K562 (cell line): ENCODE data around the gene LY6G6F. TPM values are rescaled to one million over a fixed set of nuclear protein-coding genes. Genes with fewer than 3 reads are reported as not detected.

Source experiments
- ATAC-seq: fragments of 200-7000 bp; cut with Tn5 transposase; 3 replicates; pipeline ENCODE4 v1.9.1; 2020; ENCODE audit warnings: moderate library complexity
- BruUV-seq: library from RNA; stranded (reverse); fragments of 400-500 nt; replicated peaks from 2 replicates; lab custom pipeline; 2021; lab: Mats Ljungman, UMichigan
- CTCF ChIA-PET: fragments of 300-600 bp; formaldehyde crosslinking; extraction: SDS; loops from one replicate; lab custom pipeline; 2021; ENCODE audit warnings: low intra/inter-chr PET ratio; lab: Yijun Ruan, JAX
- POLR2A ChIA-PET: fragments of 300-600, 350-650 bp; sonication (Branson Sonifier 250); formaldehyde crosslinking; extraction: SDS; loops from one replicate; lab custom pipeline; 2021; ENCODE audit warnings: antibody characterized with exemption, inconsistent platforms; lab: Yijun Ruan, JAX
- DNase-seq, 4 experiments: peaks; one replicate each; pipeline versions ENCODE4 v3.0.0 to v3.0.0-alpha.2; 2011 to 2018; ENCODE audit warnings: low spot score in 3 of 4, mixed read lengths in 3 of 4; ENCODE audit errors: extremely low read depth in 1 of 4
- FAIRE-seq: peaks from 2 replicates; lab custom pipeline; 2011; peaks lifted over from hg19 to GRCh38; lab: Jason Lieb, UNC
- H2AFZ ChIP-seq: 2 replicates; pipeline ENCODE4 v1.6.0; 2011; ENCODE audit warnings: low read depth, low read length, control low read depth, inconsistent platforms
- H3K27ac ChIP-seq: fragments of 200-600 bp; 3 replicates; pipeline ENCODE4 v1.8.0; 2011; ENCODE audit warnings: low read depth, mild to moderate bottlenecking, control low read depth, inconsistent platforms, low read length, moderate library complexity, mixed read lengths; ENCODE audit errors: extremely low read depth
- H3K27me3 ChIP-seq, 2 experiments: fragments of 300-600 bp in 1 of 2; 2 replicates in 1 of 2; 3 replicates in 1 of 2; pipeline versions ENCODE4 v1.6.0 to v1.8.0; 2011; ENCODE audit warnings: inconsistent platforms in 2 of 2, low read length in 2 of 2, mild to moderate bottlenecking in 1 of 2, mixed read lengths in 1 of 2, moderate library complexity in 1 of 2; ENCODE audit not compliant: control insufficient read depth in 2 of 2, insufficient read depth in 2 of 2
- H3K36me3 ChIP-seq: fragments of 300-600 bp; 3 replicates; pipeline ENCODE4 v1.8.0; 2011; ENCODE audit warnings: mild to moderate bottlenecking, low read length, inconsistent platforms; ENCODE audit not compliant: control insufficient read depth, insufficient read depth
- H3K4me1 ChIP-seq, 2 experiments: fragments of 200-600 bp in 1 of 2; replicated peaks in 1 of 2; 2 replicates in 1 of 2; 3 replicates in 1 of 2; pipeline versions ENCODE4 v1.5.1 to v1.8.0; 2011; ENCODE audit warnings: inconsistent platforms in 2 of 2, low read length in 2 of 2, mild to moderate bottlenecking in 1 of 2, mixed read lengths in 1 of 2, moderate library complexity in 1 of 2; ENCODE audit not compliant: control insufficient read depth in 2 of 2, insufficient read depth in 2 of 2
- H3K4me2 ChIP-seq: 2 replicates; pipeline ENCODE4 v1.6.1; 2011; ENCODE audit warnings: low read length, control low read depth, inconsistent platforms, mixed read lengths; ENCODE audit not compliant: insufficient read depth
- H3K4me3 ChIP-seq: fragments of 200-600 bp; sonication (generic), shearing (Covaris generic); 2 replicates; pipeline ENCODE4 v1.5.1; 2016; ENCODE audit warnings: control low read depth, inconsistent platforms
- H3K79me2 ChIP-seq: fragments of 200-600 bp; 3 replicates; pipeline ENCODE4 v1.8.0; 2011; ENCODE audit warnings: low read length, inconsistent platforms; ENCODE audit not compliant: control insufficient read depth, insufficient read depth
- H3K9ac ChIP-seq, 2 experiments: 2 replicates each; pipeline versions ENCODE4 v1.6.0 to v1.6.1; 2011; ENCODE audit warnings: low read depth in 2 of 2, low read length in 2 of 2, control low read depth in 1 of 2, inconsistent platforms in 1 of 2, mild to moderate bottlenecking in 1 of 2, mixed read lengths in 1 of 2; ENCODE audit not compliant: insufficient read depth in 1 of 2
- H3K9me1 ChIP-seq: one replicate; pipeline ENCODE4 v1.6.0; 2011; ENCODE audit warnings: inconsistent platforms, mild to moderate bottlenecking, low read length, moderate library complexity; ENCODE audit not compliant: control insufficient read depth, insufficient read depth
- H3K9me3 ChIP-seq: replicated peaks from 2 replicates; pipeline ENCODE4 v1.5.1; 2011; ENCODE audit warnings: low read depth, low read length, inconsistent platforms; ENCODE audit not compliant: control insufficient read depth, insufficient read depth
- H4K20me1 ChIP-seq: replicated peaks from 2 replicates; pipeline ENCODE4 v1.6.1; 2011; ENCODE audit warnings: low read length, inconsistent platforms, mixed read lengths; ENCODE audit not compliant: control insufficient read depth, insufficient read depth
- CBFA2T3 ChIP-seq: fragments of 450-650 bp; IDR thresholded peaks from 2 replicates; pipeline ENCODE4 v1.6.1; 2017
- ETV1 ChIP-seq: fragments of 450-650 bp; conservative IDR thresholded peaks from 2 replicates; pipeline ENCODE4 v1.6.1; 2016; ENCODE audit warnings: missing genetic modification characterization, control low read depth, low read depth, missing compliant biosample characterization
- VEZF1 ChIP-seq: fragments of 200-800 bp; sonication (Bioruptor generic); IDR thresholded peaks from 2 replicates; pipeline ENCODE4 v1.6.1; 2017; ENCODE audit warnings: missing genetic modification characterization, missing compliant biosample characterization
- ZBTB40 ChIP-seq, 2 experiments: fragments of 450-650 bp in 1 of 2; sonication (generic) in 1 of 2; formaldehyde crosslinking in 1 of 2; IDR thresholded peaks; 2 replicates each; pipeline versions ENCODE4 v1.7.1 to v1.9.0; 2016 to 2022; ENCODE audit warnings: inconsistent platforms in 1 of 2, mild to moderate bottlenecking in 1 of 2, missing genetic modification reagents in 1 of 2
- WGBS: fragments of 100-300 bp; shearing (Covaris generic); methylation state at CpG from one replicate; pipeline ENCODE4 v1.1.6; 2016; ENCODE audit warnings: low coverage, mixed read lengths; ENCODE audit not compliant: insufficient coverage; ENCODE audit errors: missing lambda C conversion rate; 5-methylcytosine and 5-hydroxymethylcytosine counted together
- in situ Hi-C: fragments of 300-500 bp; cut with MboI; formaldehyde crosslinking; loops from 4 replicates; pipeline ENCODE4 v1.15.0; 2018; ENCODE audit warnings: inconsistent platforms, mixed read lengths
- intact Hi-C: fragments of 100-400 bp; cut with micrococcal nuclease; formaldehyde crosslinking; loops from 2 replicates; pipeline ENCODE4 v1.14.2; 2022
- polyA plus RNA-seq, 8 experiments: library from polyadenylated mRNA; depleted of rRNA in 4 of 8; stranded (reverse) in 5 of 8; unstranded in 3 of 8; fragments of >200 nt; fragmentation: Nextera tagmentation in 2 of 8; fragmentation: Illumina TruSeq in 1 of 8; extraction: Ambion mirVana in 2 of 8; extraction: Trizol in 1 of 8; gene quantifications; 2 replicates each; pipeline versions ENCODE4 v1.2.1 to v1.2.3, GENCODE V29; 2011 to 2014; ENCODE audit warnings: inconsistent platforms in 1 of 8, missing spikeins in 1 of 8
- total RNA-seq, 7 experiments: library from RNA; depleted of rRNA in 6 of 7; stranded (reverse); fragments of >200 nt in 6 of 7; fragmentation: Illumina TruSeq in 2 of 7; extraction: Trizol in 2 of 7; gene quantifications; 2 replicates each; pipeline versions ENCODE4 v1.2.1 to v1.2.3, GENCODE V29; 2011 to 2021; ENCODE audit warnings: low replicate concordance in 1 of 7
- TF ChIP-seq, protein P1 (sequence below): fragments of 450-650 bp; IDR thresholded peaks from 2 replicates; pipeline ENCODE4 v1.6.1; 2017; ENCODE audit warnings: antibody characterized with exemption, mild to moderate bottlenecking

LY6G6F gene
- total and polyA plus RNA-seq, 9 of the 15 experiments (the other 6 are each of a cell fraction or from before 2014, with no cell fraction given), result 0.14 to 0.50 (median 0.28) TPM; not detected in 2

- no peaks in the 10 kb centered on the region for H3K9me3 ChIP-seq
- ChIA-PET POLR2A (interaction anchor here (0.7 to 12.4 kb wide), 9 partner anchors 8 to 261 kb away, joined by 3 to 223 read pairs (median 4); partner anchors contain the start of genes ABHD16A, DDAH2, DXO and GPANK1), CTCF (no interaction called here)
- intact Hi-C loops (no loop called here), in situ Hi-C loops (no loop called here)
- no TSS peak for BruUV-seq
- H3K9me1 ChIP-seq, result no peaks in the 10 kb centered on the region
- DNase-seq, result peak in 2 of 4 experiments; percentile 50 to 55
- peak overlapping the region; percentile 58 for H2AFZ ChIP-seq
- WGBS, result 34% methylated on average over 8 of the region's 8 CpGs
- no peaks in the 10 kb centered on the region for H3K27me3 ChIP-seq
- H3K4me2 ChIP-seq, result peak overlapping the region; percentile 9; the same call in 1 of the 2 replicates
- no peaks in the 10 kb centered on the region for H3K36me3 ChIP-seq
- H4K20me1 ChIP-seq, result no peaks in the 10 kb centered on the region
- no peaks in the 10 kb centered on the region for H3K79me2 ChIP-seq
- no peak for FAIRE-seq
- H3K9ac ChIP-seq, result peak overlapping the region in 1 of 2 experiments; percentile 73; a peak in 2 of 4 replicates
- H3K27ac ChIP-seq, result no peak overlapping the region
- peaks cover 33 to 48% of the 10 kb centered on the region in 2 experiments for H3K4me1 ChIP-seq
- H3K4me3 ChIP-seq, result no peak overlapping the region
- peak; percentile 3; the same call in 1 of the 3 replicates for ATAC-seq
- TF ChIP-seq VEZF1, result 0 out of 2 replicates have a peak, but pooled peaks have one; percentile 16
- TF ChIP-seq ETV1 (tag), result peak; percentile 36; the same call in 1 of the 2 replicates
- TF ChIP-seq, protein P1, sequence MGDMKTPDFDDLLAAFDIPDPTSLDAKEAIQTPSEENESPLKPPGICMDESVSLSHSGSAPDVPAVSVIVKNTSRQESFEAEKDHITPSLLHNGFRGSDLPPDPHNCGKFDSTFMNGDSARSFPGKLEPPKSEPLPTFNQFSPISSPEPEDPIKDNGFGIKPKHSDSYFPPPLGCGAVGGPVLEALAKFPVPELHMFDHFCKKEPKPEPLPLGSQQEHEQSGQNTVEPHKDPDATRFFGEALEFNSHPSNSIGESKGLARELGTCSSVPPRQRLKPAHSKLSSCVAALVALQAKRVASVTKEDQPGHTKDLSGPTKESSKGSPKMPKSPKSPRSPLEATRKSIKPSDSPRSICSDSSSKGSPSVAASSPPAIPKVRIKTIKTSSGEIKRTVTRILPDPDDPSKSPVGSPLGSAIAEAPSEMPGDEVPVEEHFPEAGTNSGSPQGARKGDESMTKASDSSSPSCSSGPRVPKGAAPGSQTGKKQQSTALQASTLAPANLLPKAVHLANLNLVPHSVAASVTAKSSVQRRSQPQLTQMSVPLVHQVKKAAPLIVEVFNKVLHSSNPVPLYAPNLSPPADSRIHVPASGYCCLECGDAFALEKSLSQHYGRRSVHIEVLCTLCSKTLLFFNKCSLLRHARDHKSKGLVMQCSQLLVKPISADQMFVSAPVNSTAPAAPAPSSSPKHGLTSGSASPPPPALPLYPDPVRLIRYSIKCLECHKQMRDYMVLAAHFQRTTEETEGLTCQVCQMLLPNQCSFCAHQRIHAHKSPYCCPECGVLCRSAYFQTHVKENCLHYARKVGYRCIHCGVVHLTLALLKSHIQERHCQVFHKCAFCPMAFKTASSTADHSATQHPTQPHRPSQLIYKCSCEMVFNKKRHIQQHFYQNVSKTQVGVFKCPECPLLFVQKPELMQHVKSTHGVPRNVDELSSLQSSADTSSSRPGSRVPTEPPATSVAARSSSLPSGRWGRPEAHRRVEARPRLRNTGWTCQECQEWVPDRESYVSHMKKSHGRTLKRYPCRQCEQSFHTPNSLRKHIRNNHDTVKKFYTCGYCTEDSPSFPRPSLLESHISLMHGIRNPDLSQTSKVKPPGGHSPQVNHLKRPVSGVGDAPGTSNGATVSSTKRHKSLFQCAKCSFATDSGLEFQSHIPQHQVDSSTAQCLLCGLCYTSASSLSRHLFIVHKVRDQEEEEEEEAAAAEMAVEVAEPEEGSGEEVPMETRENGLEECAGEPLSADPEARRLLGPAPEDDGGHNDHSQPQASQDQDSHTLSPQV, result 0 out of 2 replicates have a peak, but pooled peaks have one; percentile 39
- TF ChIP-seq CBFA2T3, result peak; percentile 68
- TF ChIP-seq ZBTB40 (IDR thresholded peaks at IDR 0.05), result no peak
- TF ChIP-seq ZBTB40 (CRISPR knock-in tag; IDR thresholded peaks at IDR 0.05), result 0 out of 2 replicates have a peak, but pooled peaks have one; percentile 26
Observed at GRCh38 chr6:31711233-31711632, 4.6 kb downstream of the LY6G6F start.
